ENCODE data around the gene PERM1. TPM values are rescaled to one million over a fixed set of nuclear protein-coding genes. Genes with fewer than 3 reads are reported as not detected.

Gene PERM1
- total RNA-seq, 1 experiment from 2014 or later: not detected

DNA sequence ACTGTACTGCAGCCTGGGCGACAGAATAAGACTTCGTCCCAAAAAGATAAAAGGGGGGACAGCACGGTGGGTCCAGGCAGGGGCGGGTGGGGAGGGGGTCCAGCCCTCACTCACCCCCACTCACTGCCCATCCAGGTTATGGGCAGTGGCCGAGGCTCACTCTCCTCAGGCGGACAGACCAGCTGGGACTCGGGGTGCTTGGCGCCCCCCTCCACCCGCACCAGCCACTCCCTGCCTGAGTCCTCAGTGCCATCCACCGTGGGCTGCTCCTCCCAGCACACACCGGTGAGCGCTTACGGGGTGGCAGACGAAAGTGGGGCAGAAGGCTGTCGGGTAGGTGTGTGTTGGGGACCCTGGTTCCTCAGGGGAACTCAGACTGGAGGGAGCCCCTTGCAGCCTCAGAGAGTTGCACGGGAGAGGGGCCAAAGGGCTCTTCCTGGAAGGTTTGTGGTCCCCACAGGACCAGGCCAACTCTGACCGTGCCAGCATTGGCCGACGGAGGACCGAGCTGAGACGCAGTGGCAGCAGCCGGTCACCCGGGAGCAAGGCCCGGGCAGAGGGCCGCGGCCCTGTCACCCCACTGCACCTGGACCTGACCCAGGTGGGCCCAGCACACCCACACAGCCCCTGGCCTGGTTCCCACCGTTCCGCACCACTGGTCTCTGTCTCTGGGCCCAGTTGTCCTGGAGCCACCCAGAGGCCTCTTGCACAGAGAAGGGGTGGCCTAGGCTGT lies 9.0 kb downstream of the PERM1 start (continued):
- TF ChIP-seq, protein P1, sequence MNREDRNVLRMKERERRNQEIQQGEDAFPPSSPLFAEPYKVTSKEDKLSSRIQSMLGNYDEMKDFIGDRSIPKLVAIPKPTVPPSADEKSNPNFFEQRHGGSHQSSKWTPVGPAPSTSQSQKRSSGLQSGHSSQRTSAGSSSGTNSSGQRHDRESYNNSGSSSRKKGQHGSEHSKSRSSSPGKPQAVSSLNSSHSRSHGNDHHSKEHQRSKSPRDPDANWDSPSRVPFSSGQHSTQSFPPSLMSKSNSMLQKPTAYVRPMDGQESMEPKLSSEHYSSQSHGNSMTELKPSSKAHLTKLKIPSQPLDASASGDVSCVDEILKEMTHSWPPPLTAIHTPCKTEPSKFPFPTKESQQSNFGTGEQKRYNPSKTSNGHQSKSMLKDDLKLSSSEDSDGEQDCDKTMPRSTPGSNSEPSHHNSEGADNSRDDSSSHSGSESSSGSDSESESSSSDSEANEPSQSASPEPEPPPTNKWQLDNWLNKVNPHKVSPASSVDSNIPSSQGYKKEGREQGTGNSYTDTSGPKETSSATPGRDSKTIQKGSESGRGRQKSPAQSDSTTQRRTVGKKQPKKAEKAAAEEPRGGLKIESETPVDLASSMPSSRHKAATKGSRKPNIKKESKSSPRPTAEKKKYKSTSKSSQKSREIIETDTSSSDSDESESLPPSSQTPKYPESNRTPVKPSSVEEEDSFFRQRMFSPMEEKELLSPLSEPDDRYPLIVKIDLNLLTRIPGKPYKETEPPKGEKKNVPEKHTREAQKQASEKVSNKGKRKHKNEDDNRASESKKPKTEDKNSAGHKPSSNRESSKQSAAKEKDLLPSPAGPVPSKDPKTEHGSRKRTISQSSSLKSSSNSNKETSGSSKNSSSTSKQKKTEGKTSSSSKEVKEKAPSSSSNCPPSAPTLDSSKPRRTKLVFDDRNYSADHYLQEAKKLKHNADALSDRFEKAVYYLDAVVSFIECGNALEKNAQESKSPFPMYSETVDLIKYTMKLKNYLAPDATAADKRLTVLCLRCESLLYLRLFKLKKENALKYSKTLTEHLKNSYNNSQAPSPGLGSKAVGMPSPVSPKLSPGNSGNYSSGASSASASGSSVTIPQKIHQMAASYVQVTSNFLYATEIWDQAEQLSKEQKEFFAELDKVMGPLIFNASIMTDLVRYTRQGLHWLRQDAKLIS (CRISPR knock-in tag; IDR thresholded peaks at IDR 0.05; ENCODE audit: borderline replicate concordance): no peak
- no peak for TF ChIP-seq GABPB1 (CRISPR knock-in tag; IDR thresholded peaks at IDR 0.05)
- TF ChIP-seq ZNF671 (CRISPR knock-in tag; IDR thresholded peaks at IDR 0.05): no peak

DNA sequence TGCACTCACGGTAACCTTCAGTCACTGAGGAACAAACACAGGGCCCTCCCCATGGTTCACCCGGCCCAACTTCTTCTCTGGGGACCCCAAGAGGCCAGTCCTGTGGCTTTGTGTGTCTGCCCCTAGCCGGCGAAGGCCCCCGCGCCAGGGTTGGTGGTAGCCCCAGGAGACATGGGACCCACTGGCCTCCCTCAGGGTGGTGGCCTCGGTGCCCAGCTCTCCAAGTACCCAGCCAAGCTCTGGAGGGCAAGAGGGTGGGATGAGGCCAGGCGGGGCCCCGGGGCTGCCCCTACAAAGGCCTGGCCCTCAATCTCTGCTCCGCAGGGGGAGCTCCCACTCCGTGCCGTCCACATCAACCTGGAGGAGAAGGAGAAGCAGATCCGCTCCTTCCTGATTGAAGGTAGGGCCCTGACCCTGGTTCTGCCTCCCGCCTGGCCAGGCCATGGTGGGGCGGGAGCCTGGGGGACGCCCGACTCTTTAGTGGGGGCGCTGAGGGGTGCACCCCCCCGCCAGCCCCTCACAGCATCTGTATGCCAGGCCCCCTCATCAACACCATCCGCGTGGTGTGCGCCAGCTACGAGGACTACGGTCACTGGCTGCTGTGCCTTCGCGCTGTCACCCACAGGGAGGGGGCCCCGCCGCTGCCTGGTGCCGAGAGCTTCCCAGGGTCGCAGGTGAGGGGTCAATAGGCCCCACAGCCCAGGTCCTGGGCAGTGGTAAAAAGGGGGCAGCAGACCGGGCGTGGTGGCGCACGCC lies 10.0 kb downstream of the PERM1 start:
- ChIA-PET CTCF (interaction anchor here (1.0 to 2.9 kb wide), 5 partner anchors 12 to 91 kb away, joined by 3 to 15 read pairs (median 6); no protein-coding TSS in a partner anchor), POLR2A (no interaction called here)
- H3K4me1 Mint-ChIP-seq: peaks cover 4% of the 10 kb centered on the region
- DNase-seq (ENCODE audit: low spot score) (no peak), ATAC-seq (no peak)
- no peak for TF ChIP-seq RELA (CRISPR knock-in tag; IDR thresholded peaks at IDR 0.05; ENCODE audit: borderline replicate concordance)
- TF ChIP-seq, protein P2, sequence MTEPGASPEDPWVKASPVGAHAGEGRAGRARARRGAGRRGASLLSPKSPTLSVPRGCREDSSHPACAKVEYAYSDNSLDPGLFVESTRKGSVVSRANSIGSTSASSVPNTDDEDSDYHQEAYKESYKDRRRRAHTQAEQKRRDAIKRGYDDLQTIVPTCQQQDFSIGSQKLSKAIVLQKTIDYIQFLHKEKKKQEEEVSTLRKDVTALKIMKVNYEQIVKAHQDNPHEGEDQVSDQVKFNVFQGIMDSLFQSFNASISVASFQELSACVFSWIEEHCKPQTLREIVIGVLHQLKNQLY (CRISPR knock-in tag; IDR thresholded peaks at IDR 0.05): no peak
- TF ChIP-seq ZNF219 (CRISPR knock-in tag; IDR thresholded peaks at IDR 0.05; ENCODE audit: borderline replicate concordance): no peak
- TF ChIP-seq TCF7 (CRISPR knock-in tag; IDR thresholded peaks at IDR 0.05; ENCODE audit: low read depth): no peak
- TF ChIP-seq, protein P3, sequence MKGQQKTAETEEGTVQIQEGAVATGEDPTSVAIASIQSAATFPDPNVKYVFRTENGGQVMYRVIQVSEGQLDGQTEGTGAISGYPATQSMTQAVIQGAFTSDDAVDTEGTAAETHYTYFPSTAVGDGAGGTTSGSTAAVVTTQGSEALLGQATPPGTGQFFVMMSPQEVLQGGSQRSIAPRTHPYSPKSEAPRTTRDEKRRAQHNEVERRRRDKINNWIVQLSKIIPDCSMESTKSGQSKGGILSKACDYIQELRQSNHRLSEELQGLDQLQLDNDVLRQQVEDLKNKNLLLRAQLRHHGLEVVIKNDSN (CRISPR knock-in tag; IDR thresholded peaks at IDR 0.05): no peak
- TF ChIP-seq, protein P4, sequence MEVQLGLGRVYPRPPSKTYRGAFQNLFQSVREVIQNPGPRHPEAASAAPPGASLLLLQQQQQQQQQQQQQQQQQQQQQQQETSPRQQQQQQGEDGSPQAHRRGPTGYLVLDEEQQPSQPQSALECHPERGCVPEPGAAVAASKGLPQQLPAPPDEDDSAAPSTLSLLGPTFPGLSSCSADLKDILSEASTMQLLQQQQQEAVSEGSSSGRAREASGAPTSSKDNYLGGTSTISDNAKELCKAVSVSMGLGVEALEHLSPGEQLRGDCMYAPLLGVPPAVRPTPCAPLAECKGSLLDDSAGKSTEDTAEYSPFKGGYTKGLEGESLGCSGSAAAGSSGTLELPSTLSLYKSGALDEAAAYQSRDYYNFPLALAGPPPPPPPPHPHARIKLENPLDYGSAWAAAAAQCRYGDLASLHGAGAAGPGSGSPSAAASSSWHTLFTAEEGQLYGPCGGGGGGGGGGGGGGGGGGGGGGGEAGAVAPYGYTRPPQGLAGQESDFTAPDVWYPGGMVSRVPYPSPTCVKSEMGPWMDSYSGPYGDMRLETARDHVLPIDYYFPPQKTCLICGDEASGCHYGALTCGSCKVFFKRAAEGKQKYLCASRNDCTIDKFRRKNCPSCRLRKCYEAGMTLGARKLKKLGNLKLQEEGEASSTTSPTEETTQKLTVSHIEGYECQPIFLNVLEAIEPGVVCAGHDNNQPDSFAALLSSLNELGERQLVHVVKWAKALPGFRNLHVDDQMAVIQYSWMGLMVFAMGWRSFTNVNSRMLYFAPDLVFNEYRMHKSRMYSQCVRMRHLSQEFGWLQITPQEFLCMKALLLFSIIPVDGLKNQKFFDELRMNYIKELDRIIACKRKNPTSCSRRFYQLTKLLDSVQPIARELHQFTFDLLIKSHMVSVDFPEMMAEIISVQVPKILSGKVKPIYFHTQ (CRISPR knock-in tag; IDR thresholded peaks at IDR 0.05): no peak
- TF ChIP-seq ZNF232 (CRISPR knock-in tag; IDR thresholded peaks at IDR 0.05): no peak
- no peak for TF ChIP-seq ELF4 (CRISPR knock-in tag; IDR thresholded peaks at IDR 0.05; ENCODE audit: low read depth)
- TF ChIP-seq ZNF138 (CRISPR knock-in tag; conservative IDR thresholded peaks at IDR 0.05): no peak
- no peak for TF ChIP-seq CREM (CRISPR knock-in tag; IDR thresholded peaks at IDR 0.05)
- TF ChIP-seq ZNF121 (CRISPR knock-in tag; IDR thresholded peaks at IDR 0.05): no peak
- no peak for TF ChIP-seq GRHL2 (CRISPR knock-in tag; IDR thresholded peaks at IDR 0.05; ENCODE audit: insufficient replicate concordance, severe bottlenecking)
- no peak for TF ChIP-seq ATF1 (CRISPR knock-in tag; IDR thresholded peaks at IDR 0.05)
- no peak for TF ChIP-seq NR2C2 (CRISPR knock-in tag; IDR thresholded peaks at IDR 0.05)
- TF ChIP-seq ZNF396 (CRISPR knock-in tag; IDR thresholded peaks at IDR 0.05; ENCODE audit: borderline replicate concordance): no peak
- TF ChIP-seq, protein P5, sequence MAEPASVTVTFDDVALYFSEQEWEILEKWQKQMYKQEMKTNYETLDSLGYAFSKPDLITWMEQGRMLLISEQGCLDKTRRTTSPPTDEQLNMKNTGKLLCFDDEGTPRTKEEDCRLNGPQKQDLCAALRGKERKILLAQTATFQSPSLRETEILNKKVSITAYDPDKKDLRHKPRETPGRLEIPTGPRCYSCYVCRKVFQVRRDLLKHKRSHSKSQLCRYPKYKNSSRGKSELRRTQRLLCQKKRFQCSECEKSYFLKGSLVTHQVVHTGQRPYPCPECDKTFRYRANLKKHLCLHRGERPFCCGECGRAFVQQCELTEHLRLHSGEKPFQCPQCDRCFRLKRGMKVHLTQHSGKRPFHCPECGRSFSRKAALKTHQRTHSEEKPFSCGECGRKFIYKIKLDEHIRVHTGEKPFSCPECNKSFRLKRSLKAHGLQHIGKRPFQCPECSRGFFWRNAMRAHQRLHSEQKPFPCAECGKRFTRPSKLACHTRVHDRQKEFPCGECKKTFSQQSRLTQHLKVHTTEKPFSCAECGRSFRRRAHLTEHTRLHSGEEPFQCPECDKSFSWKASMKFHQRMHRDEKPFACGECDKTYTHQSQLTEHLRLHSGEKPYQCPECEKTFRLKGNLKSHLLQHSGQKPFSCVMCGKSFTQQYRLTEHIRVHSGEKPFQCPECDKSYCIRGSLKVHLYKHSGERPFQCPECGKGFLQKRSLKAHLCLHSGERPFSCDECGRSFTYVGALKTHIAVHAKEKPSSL (CRISPR knock-in tag; conservative IDR thresholded peaks at IDR 0.05): no peak
- no peak for TF ChIP-seq SP1 (CRISPR knock-in tag; conservative IDR thresholded peaks at IDR 0.05)
- no peak for TF ChIP-seq ZNF423 (CRISPR knock-in tag; IDR thresholded peaks at IDR 0.05)
- TF ChIP-seq, protein P6, sequence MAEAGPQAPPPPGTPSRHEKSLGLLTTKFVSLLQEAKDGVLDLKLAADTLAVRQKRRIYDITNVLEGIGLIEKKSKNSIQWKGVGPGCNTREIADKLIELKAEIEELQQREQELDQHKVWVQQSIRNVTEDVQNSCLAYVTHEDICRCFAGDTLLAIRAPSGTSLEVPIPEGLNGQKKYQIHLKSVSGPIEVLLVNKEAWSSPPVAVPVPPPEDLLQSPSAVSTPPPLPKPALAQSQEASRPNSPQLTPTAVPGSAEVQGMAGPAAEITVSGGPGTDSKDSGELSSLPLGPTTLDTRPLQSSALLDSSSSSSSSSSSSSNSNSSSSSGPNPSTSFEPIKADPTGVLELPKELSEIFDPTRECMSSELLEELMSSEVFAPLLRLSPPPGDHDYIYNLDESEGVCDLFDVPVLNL (CRISPR knock-in tag; IDR thresholded peaks at IDR 0.05; ENCODE audit: borderline replicate concordance, low read depth): no peak
- H3K27me3 Mint-ChIP-seq (ENCODE audit: low read depth): peaks cover 40% of the 10 kb centered on the region
- no peaks in the 10 kb centered on the region for H3K36me3 Mint-ChIP-seq
- no peak overlapping the region for H3K4me3 Mint-ChIP-seq
- H3K27ac Mint-ChIP-seq: no peak overlapping the region
- no peaks in the 10 kb centered on the region; the same call in 1 of the 2 replicates for H3K9me3 Mint-ChIP-seq

Data from WTC11 (cell line).